Heart right ventricle (tissue), 16 donors: ENCODE data around the gene CELF4. TPM values are rescaled to one million over a fixed set of nuclear protein-coding genes. Genes with fewer than 3 reads are reported as not detected.

Source experiments
- ATAC-seq, 8 donors: fragments of 200-7000 bp; cut with Tn5 transposase; one replicate each; pipeline ENCODE4 v1.9.1; 2020; ENCODE audit warnings: mild to moderate bottlenecking in 8 of 8, moderate library complexity in 8 of 8, moderate number of reproducible peaks in 1 of 8
- DNase-seq, 2 donors: peaks; one replicate each; pipeline ENCODE4 v3.0.0-alpha.2; 2020
- H3K27ac ChIP-seq, 10 donors: fragments of 200-600 bp; sonication (generic) in 2 of 10; one replicate each; pipeline versions ENCODE4 v1.5.0 to v1.8.0; 2020 to 2022; ENCODE audit warnings: mild to moderate bottlenecking in 3 of 10
- H3K27me3 ChIP-seq, 7 donors: fragments of 200-600 bp; one replicate each; pipeline ENCODE4 v1.8.0; 2021 to 2022; ENCODE audit warnings: mild to moderate bottlenecking in 2 of 7
- H3K36me3 ChIP-seq, 9 donors: fragments of 200-600 bp; sonication (generic) in 1 of 9; one replicate each; pipeline versions ENCODE4 v1.5.0 to v1.8.0; 2020 to 2022; ENCODE audit warnings: mild to moderate bottlenecking in 2 of 9
- H3K4me1 ChIP-seq, 9 donors: fragments of 200-600 bp; sonication (generic) in 1 of 9; one replicate each; pipeline versions ENCODE4 v1.5.0 to v1.8.0; 2020 to 2022; ENCODE audit warnings: mild to moderate bottlenecking in 4 of 9
- H3K4me3 ChIP-seq, 10 donors: fragments of 200-600 bp; sonication (generic) in 2 of 10; one replicate each; pipeline versions ENCODE4 v1.5.0 to v1.8.0; 2020 to 2022; ENCODE audit warnings: mild to moderate bottlenecking in 7 of 10, moderate library complexity in 2 of 10
- H3K9me3 ChIP-seq, 11 donors: fragments of 200-600 bp in 10 of 11; sonication (generic) in 2 of 11; one replicate each; pipeline versions ENCODE4 v1.5.0 to v1.8.0; 2013 to 2022; ENCODE audit warnings: mild to moderate bottlenecking in 2 of 11, control low read depth in 1 of 11, moderate library complexity in 1 of 11
- CTCF ChIP-seq, 9 donors: fragments of 200-600 bp; sonication (generic) in 2 of 9; IDR thresholded peaks; one replicate each; pipeline versions ENCODE4 v1.5.0 to v1.8.0; 2021 to 2022; ENCODE audit warnings: antibody characterized with exemption in 9 of 9, mild to moderate bottlenecking in 5 of 9, moderate library complexity in 1 of 9
- WGBS, 2 donors: extraction: QIAGEN DNeasy Blood & Tissue Kit; methylation state at CpG; one replicate each; pipeline ENCODE4 v1.1.7; 2013; ENCODE audit warnings: inconsistent platforms in 1 of 2; 5-methylcytosine and 5-hydroxymethylcytosine counted together
- intact Hi-C, 10 donors: fragments of 100-400 bp; cut with DNase I; formaldehyde crosslinking; loops; one replicate each; pipeline versions ENCODE4 v1.11.1 to v1.14.2; 2022
- polyA plus RNA-seq, 2 donors: library from polyadenylated mRNA; stranded (reverse); fragments of 200-250 nt; gene quantifications; one replicate each; pipeline ENCODE4 v1.2.3, GENCODE V29; 2013
- total RNA-seq, 10 donors: library from RNA; stranded (reverse); fragmentation: NEBNext Ultra II Directional in 3 of 10; extraction: Animal tissue kit (Norgen Biotek cat#: 25700) in 3 of 10; gene quantifications; one replicate each; pipeline versions ENCODE4 v1.2.1 to v1.2.4, GENCODE V29; 2021 to 2023
- donor health status: Arrhythmogenic right ventricular cardiomyopathy.
- donor health status: ischemic (EF 13 %, LVEDD 7.1; RV severe dilation, severe dysfunction).
- donor health status: healthy with polysubstance abuse.
- donor health status: DM: no; HTN: yes; CAD: no.
- donor health status: DM: no; HTN: no; CAD: no.
- donor health status: ischemic (EF 25% LVEDD 6.9; RV normal size, moderate dysfunction).
- donor health status: ischemic (EF 25% LVEDD 5.7; RV mildly dilated, moderate dysfunction).
- donor health status: healthy.
- donor health status: DM: yes; HTN: yes; CAD: no.
- donor health status: Ischemic cardiomyopathy.
- donor health status: ischemic (EF 35%, LVEDD 5.7; RV mildly dilated, moderate dysfunction).
- donor health status: nonischemic (EF 11% LVEDD 7.7; RV severe dilation, severe dysfunction).
- donor health status: DM: yes; HTN: yes; CAD: no.
- donor health status: PGD.
- donor health status: ischemic (EF 29% LVEDD 5.4; RV normal size, mild dysfunction).
- donor health status: nonischemic (EF 23%, LVEDD 6.1; RV moderate dilation, normal function).

Gene CELF4
- total and polyA plus RNA-seq, 12 donors: 0.07 to 1.2 (median 0.31) TPM; not detected in 1

- Histone ChIP-seq H3K27me3 (peaks cover 0 to 63% (median 37%) of the 10 kb centered on the region in 7 donors), H3K27ac (no peak overlapping the region), H3K9me3 (no peaks in the 10 kb centered on the region), H3K4me1 (no peaks in the 10 kb centered on the region), H3K36me3 (no peaks in the 10 kb centered on the region), H3K4me3 (no peak overlapping the region)
- 74 to 75% methylated on average over 8 of the region's 8 CpGs for WGBS, 2 donors
- intact Hi-C loops: no loop called here
- no peak for DNase-seq
- TF ChIP-seq CTCF (IDR thresholded peaks at IDR 0.05): no peak
- no peak for ATAC-seq
Observed at GRCh38 chr18:37551846-37552245, 13.8 kb downstream of the CELF4 start.

GRCh38 chr18:37551249-37551648 lies 14.3 kb downstream of the CELF4 start:
- DNase-seq (no peak), ATAC-seq (no peak)
- Histone ChIP-seq H3K4me1 (no peaks in the 10 kb centered on the region), H3K27ac (no peak overlapping the region), H3K4me3 (no peak overlapping the region), H3K27me3 (peaks cover 0 to 63% (median 31%) of the 10 kb centered on the region in 7 donors), H3K36me3 (no peaks in the 10 kb centered on the region), H3K9me3 (no peaks in the 10 kb centered on the region)
- 68% methylated on average over 3 of the region's 3 CpGs for WGBS, 2 donors
- intact Hi-C loops: no loop called here
- TF ChIP-seq CTCF (IDR thresholded peaks at IDR 0.05): no peak

- WGBS, 2 donors: 81 to 87% methylated on average over 10 of the region's 10 CpGs
- TF ChIP-seq CTCF (IDR thresholded peaks at IDR 0.05): no peak
- Histone ChIP-seq H3K9me3 (no peaks in the 10 kb centered on the region), H3K27ac (no peak overlapping the region), H3K4me1 (no peaks in the 10 kb centered on the region), H3K36me3 (no peaks in the 10 kb centered on the region), H3K27me3 (peaks cover 0 to 67% (median 36%) of the 10 kb centered on the region in 7 donors), H3K4me3 (no peak overlapping the region)
- intact Hi-C loops: no loop called here
- DNase-seq: no peak
- ATAC-seq: no peak
Observed at GRCh38 chr18:37550118-37550875, 15.3 kb downstream of the CELF4 start.

- no peak for ATAC-seq
- H3K27me3 ChIP-seq: peaks cover 0 to 54% (median 25%) of the 10 kb centered on the region in 7 donors
Observed at GRCh38 chr18:37548679-37549289, 16.8 kb downstream of the CELF4 start.

More at GRCh38 chr18:37548679-37549289, 16.8 kb downstream of the CELF4 start:
- Histone ChIP-seq H3K4me3 (no peak overlapping the region), H3K36me3 (no peaks in the 10 kb centered on the region), H3K4me1 (no peaks in the 10 kb centered on the region), H3K9me3 (no peaks in the 10 kb centered on the region), H3K27ac (no peak overlapping the region)
- intact Hi-C loops: no loop called here
- DNase-seq: no peak
- WGBS, 2 donors: 69 to 75% methylated on average over 12 of the region's 12 CpGs
- no peak for TF ChIP-seq CTCF (IDR thresholded peaks at IDR 0.05)
